Neuronal stem cell (in vitro differentiated cells): ENCODE data around the gene ZNHIT2.
A peak's percentile ranks its signal among the peaks of the same experiment; 100 is the strongest.

Experiments used
- DNase-seq: peaks from one replicate; pipeline ENCODE4 v3.0.0-alpha.2; 2013; ENCODE audit warnings: low spot score
- H2AFZ ChIP-seq: one replicate; pipeline ENCODE4 v1.6.1; 2013; ENCODE audit warnings: mild to moderate bottlenecking, low read length, inconsistent platforms
- H2AK5ac ChIP-seq: 2 replicates; pipeline ENCODE4 v1.6.1; 2013; ENCODE audit warnings: low read depth, mild to moderate bottlenecking, inconsistent platforms, low read length, moderate library complexity, mixed read lengths
- H2BK120ac ChIP-seq: 2 replicates; pipeline ENCODE4 v1.6.1; 2013; ENCODE audit warnings: low read depth, mild to moderate bottlenecking, inconsistent platforms, low read length, moderate library complexity, mixed read lengths
- H2BK12ac ChIP-seq: one replicate; pipeline ENCODE4 v1.6.1; 2013; ENCODE audit warnings: low read length, inconsistent platforms
- H2BK15ac ChIP-seq: 2 replicates; pipeline ENCODE4 v1.6.1; 2013; ENCODE audit warnings: mild to moderate bottlenecking, low read length, inconsistent platforms, mixed read lengths
- H2BK5ac ChIP-seq: one replicate; pipeline ENCODE4 v1.6.1; 2013; ENCODE audit warnings: inconsistent platforms, mild to moderate bottlenecking, low read length, moderate library complexity
- H3K14ac ChIP-seq: one replicate; pipeline ENCODE4 v1.6.1; 2013; ENCODE audit warnings: low read length, inconsistent platforms
- H3K18ac ChIP-seq: 2 replicates; pipeline ENCODE4 v1.6.1; 2013; ENCODE audit warnings: low read length, inconsistent platforms
- H3K23ac ChIP-seq: 2 replicates; pipeline ENCODE4 v1.6.1; 2013; ENCODE audit warnings: low read depth, mild to moderate bottlenecking, mixed read lengths, low read length, inconsistent platforms; ENCODE audit not compliant: poor library complexity
- H3K27ac ChIP-seq: replicated peaks from 3 replicates; pipeline ENCODE4 v1.5.1; 2013; ENCODE audit warnings: low read length, inconsistent platforms
- H3K27me3 ChIP-seq, 3 experiments: 2 replicates each; pipeline ENCODE4 v1.6.1; 2013; ENCODE audit warnings: low read length in 3 of 3, mild to moderate bottlenecking in 2 of 3, inconsistent platforms in 1 of 3, low read depth in 1 of 3, mixed read lengths in 1 of 3, moderate library complexity in 1 of 3; ENCODE audit not compliant: control insufficient read depth in 3 of 3, insufficient read depth in 3 of 3
- H3K36me3 ChIP-seq, 2 donors: replicated peaks in 1 of 2; 2 replicates each; pipeline ENCODE4 v1.6.1; 2013; ENCODE audit warnings: low read length in 2 of 2; ENCODE audit not compliant: control insufficient read depth in 2 of 2, insufficient read depth in 2 of 2
- H3K4ac ChIP-seq: 2 replicates; pipeline ENCODE4 v1.6.1; 2013; ENCODE audit warnings: inconsistent platforms, mild to moderate bottlenecking, low read length, moderate library complexity
- H3K4me1 ChIP-seq, 2 donors: 1 replicate in 1 of 2; 2 replicates in 1 of 2; pipeline ENCODE4 v1.6.1; 2013; ENCODE audit warnings: low read length in 2 of 2, low read depth in 1 of 2; ENCODE audit not compliant: control insufficient read depth in 2 of 2, insufficient read depth in 1 of 2
- H3K4me2 ChIP-seq: one replicate; pipeline ENCODE4 v1.6.1; 2013; ENCODE audit warnings: mild to moderate bottlenecking, low read length, inconsistent platforms; ENCODE audit not compliant: insufficient read depth, poor library complexity, severe bottlenecking
- H3K4me3 ChIP-seq, 2 donors: 2 replicates each; pipeline ENCODE4 v1.5.1; 2013; ENCODE audit warnings: low read length in 2 of 2, mild to moderate bottlenecking in 2 of 2, inconsistent platforms in 1 of 2, moderate library complexity in 1 of 2
- H3K79me1 ChIP-seq: one replicate; pipeline ENCODE4 v1.6.1; 2013; ENCODE audit warnings: low read depth, mild to moderate bottlenecking, inconsistent platforms, low read length, moderate library complexity
- H3K9ac ChIP-seq: one replicate; pipeline ENCODE4 v1.6.1; 2013; ENCODE audit warnings: mild to moderate bottlenecking, low read depth, low read length, inconsistent platforms; ENCODE audit not compliant: poor library complexity
- H3K9me3 ChIP-seq, 2 donors: replicated peaks in 1 of 2; 2 replicates each; pipeline versions ENCODE3 to v1.6.1; 2013; ENCODE audit warnings: low read length in 2 of 2, mild to moderate bottlenecking in 2 of 2, inconsistent platforms in 1 of 2, low read depth in 1 of 2, mixed read lengths in 1 of 2, moderate library complexity in 1 of 2; ENCODE audit not compliant: control insufficient read depth in 2 of 2, insufficient read depth in 1 of 2
- H4K8ac ChIP-seq: one replicate; pipeline ENCODE4 v1.6.1; 2013; ENCODE audit warnings: low read depth, mild to moderate bottlenecking, inconsistent platforms, low read length, moderate library complexity
- H4K91ac ChIP-seq: one replicate; pipeline ENCODE4 v1.6.1; 2013; ENCODE audit warnings: low read length, low read depth, mild to moderate bottlenecking, inconsistent platforms; ENCODE audit not compliant: poor library complexity
- WGBS, 2 donors: extraction: QIAGEN DNeasy Blood & Tissue Kit; methylation state at CpG; one replicate each; pipeline ENCODE4 v1.1.7; 2013; ENCODE audit warnings: missing lambda C conversion rate in 2 of 2, mixed read lengths in 1 of 2; ENCODE audit not compliant: insufficient read length in 2 of 2, insufficient replicate concordance in 1 of 2; ENCODE audit errors: extremely low coverage in 2 of 2; 5-methylcytosine and 5-hydroxymethylcytosine counted together

Gene ZNHIT2

DNA sequence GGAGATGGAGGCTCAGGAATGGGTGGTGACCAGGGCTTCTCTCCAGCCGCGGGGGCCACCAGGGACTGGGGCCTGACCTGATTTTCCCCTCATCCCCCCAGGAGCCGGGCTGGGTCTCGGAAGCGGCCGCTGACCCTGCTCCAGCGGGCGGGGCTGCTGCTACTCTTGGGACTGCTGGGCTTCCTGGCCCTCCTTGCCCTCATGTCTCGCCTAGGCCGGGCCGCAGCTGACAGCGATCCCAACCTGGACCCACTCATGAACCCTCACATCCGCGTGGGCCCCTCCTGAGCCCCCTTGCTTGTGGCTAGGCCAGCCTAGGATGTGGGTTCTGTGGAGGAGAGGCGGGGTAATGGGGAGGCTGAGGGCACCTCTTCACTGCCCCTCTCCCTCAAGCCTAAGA, 29.7 kb downstream of the ZNHIT2 start:
- H2BK120ac ChIP-seq: no peak overlapping the region
- H2BK15ac ChIP-seq: no peak overlapping the region
- H4K91ac ChIP-seq: no peak overlapping the region
- no peak overlapping the region for H3K9ac ChIP-seq
- no peak overlapping the region for H2AFZ ChIP-seq
- H3K23ac ChIP-seq: no peak overlapping the region
- no peak for DNase-seq
- no peak overlapping the region for H2BK12ac ChIP-seq
- no peaks in the 10 kb centered on the region for H3K79me1 ChIP-seq
- no peak overlapping the region for H3K4me2 ChIP-seq
- H3K4ac ChIP-seq: no peak overlapping the region
- H3K14ac ChIP-seq: no peak overlapping the region
- WGBS, 2 donors: no CpG with 5 or more reads among the region's 15 CpGs
- no peak overlapping the region for H3K27ac ChIP-seq
- H2AK5ac ChIP-seq: no peak overlapping the region
- H2BK5ac ChIP-seq: no peak overlapping the region
- peaks cover 21 to 55% of the 10 kb centered on the region in 2 donors for H3K36me3 ChIP-seq
- H3K4me1 ChIP-seq: peaks cover 4 to 8% of the 10 kb centered on the region in 2 donors
- H3K18ac ChIP-seq: no peak overlapping the region
- H3K27me3 ChIP-seq: no peaks in the 10 kb centered on the region
- no peak overlapping the region for H4K8ac ChIP-seq
- no peak overlapping the region for H3K4me3 ChIP-seq
- no peaks in the 10 kb centered on the region for H3K9me3 ChIP-seq

DNA sequence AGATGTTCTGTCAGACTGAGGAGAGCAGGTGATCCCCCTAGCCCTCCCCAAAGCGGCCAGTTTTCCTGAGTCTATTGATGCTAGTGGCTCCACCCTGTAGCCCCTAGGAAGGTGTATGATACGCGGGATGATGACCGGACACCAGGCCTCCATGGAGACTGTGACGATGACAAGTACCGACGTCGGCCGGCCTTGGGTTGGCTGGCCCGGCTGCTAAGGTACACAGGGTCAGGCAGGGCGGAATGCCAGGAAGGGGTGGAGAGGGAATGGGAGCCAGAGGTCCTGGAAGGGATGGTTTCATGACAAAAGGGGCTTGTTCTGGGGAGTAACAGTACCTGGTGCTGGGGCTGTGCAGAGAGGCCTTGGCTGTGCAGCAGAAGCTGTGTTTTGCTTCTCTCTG, 30.3 kb downstream of the ZNHIT2 start:
- Histone ChIP-seq H3K14ac (no peak overlapping the region), H3K18ac (no peak overlapping the region), H2BK120ac (no peak overlapping the region), H2AK5ac (no peak overlapping the region), H2BK12ac (no peak overlapping the region), H3K27ac (no peak overlapping the region), H2BK15ac (no peak overlapping the region), H4K91ac (no peak overlapping the region), H3K4ac (no peak overlapping the region), H3K27me3 (no peaks in the 10 kb centered on the region), H3K4me3 (peak overlapping the region in 1 of 2 donors; percentile 39), H3K79me1 (no peaks in the 10 kb centered on the region), H3K4me1 (peaks cover 4 to 12% of the 10 kb centered on the region in 2 donors), H3K4me2 (no peak overlapping the region), H3K23ac (no peak overlapping the region), H3K9ac (no peak overlapping the region), H3K9me3 (no peaks in the 10 kb centered on the region), H2BK5ac (no peak overlapping the region), H2AFZ (no peak overlapping the region), H3K36me3 (peaks cover 23 to 59% of the 10 kb centered on the region in 2 donors), H4K8ac (no peak overlapping the region)
- no peak for DNase-seq
- WGBS, 2 donors: no CpG with 5 or more reads among the region's 11 CpGs

DNA sequence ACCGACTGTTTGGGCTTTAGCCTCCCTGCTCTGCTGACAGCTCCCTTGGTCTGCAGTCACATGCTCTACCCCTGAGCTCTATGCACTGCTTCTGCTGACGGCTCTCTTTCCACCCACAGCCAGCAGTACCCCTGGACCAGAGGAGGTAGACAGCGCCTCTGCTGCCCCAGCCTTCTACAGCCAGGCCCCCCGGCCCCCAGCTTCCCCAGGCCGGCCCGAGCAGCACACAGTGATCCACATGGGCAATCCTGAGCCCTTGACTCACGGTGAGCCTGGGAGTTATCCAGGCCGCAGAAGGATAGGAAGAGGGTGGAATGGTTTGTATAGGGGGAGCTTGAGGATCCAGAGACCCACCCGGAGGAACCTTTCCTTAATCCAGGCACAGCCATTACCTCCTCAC, 30.7 kb downstream of the ZNHIT2 start:
- no peaks in the 10 kb centered on the region for H3K79me1 ChIP-seq
- no peak overlapping the region for H3K18ac ChIP-seq
- no peak overlapping the region for H2AFZ ChIP-seq
- H2BK5ac ChIP-seq: no peak overlapping the region
- no peak overlapping the region for H3K9ac ChIP-seq
- H3K4ac ChIP-seq: no peak overlapping the region
- H3K4me2 ChIP-seq: no peak overlapping the region
- H4K8ac ChIP-seq: no peak overlapping the region
- H3K14ac ChIP-seq: no peak overlapping the region
- no peaks in the 10 kb centered on the region for H3K9me3 ChIP-seq
- no peak overlapping the region for H2BK12ac ChIP-seq
- no peak overlapping the region for H2BK120ac ChIP-seq
- peaks cover 25 to 63% of the 10 kb centered on the region in 2 donors for H3K36me3 ChIP-seq
- WGBS, 2 donors: no CpG with 5 or more reads among the region's 9 CpGs
- H2AK5ac ChIP-seq: no peak overlapping the region
- no peak overlapping the region for H3K4me3 ChIP-seq
- H2BK15ac ChIP-seq: no peak overlapping the region
- H3K4me1 ChIP-seq: peaks cover 4 to 12% of the 10 kb centered on the region in 2 donors
- no peak for DNase-seq
- no peak overlapping the region for H4K91ac ChIP-seq
- no peak overlapping the region for H3K27ac ChIP-seq
- no peaks in the 10 kb centered on the region for H3K27me3 ChIP-seq
- H3K23ac ChIP-seq: no peak overlapping the region

DNA sequence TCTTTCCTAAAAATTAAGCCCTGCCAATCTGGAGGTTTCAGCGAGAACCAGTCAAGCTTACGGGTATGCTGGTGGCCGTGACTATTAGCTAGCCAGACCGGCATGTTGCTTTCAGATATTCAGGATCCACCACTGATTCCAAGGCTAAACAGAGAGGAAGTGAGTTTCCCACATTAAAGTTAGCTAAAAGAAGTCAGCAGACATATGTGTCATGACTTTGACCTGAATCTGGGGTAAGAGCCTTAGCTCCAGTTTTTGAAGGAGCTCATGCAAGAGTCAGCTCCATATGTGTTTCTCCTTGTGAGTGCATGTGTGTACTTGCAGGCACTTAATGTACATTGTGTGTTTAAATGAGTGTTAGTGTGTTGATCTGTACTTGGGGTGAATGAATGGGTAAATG, 32.1 kb downstream of the ZNHIT2 start:
- Histone ChIP-seq H2BK5ac (no peak overlapping the region), H3K9me3 (no peaks in the 10 kb centered on the region), H3K4me2 (no peak overlapping the region), H3K18ac (no peak overlapping the region), H2BK120ac (no peak overlapping the region), H3K4me1 (peaks cover 4 to 12% of the 10 kb centered on the region in 2 donors), H2BK12ac (no peak overlapping the region), H4K91ac (no peak overlapping the region), H3K4ac (no peak overlapping the region), H3K4me3 (peak overlapping the region in 1 of 2 donors; percentile 18), H3K23ac (no peak overlapping the region), H3K9ac (no peak overlapping the region), H2AK5ac (no peak overlapping the region), H3K36me3 (peaks cover 33 to 73% of the 10 kb centered on the region in 2 donors), H3K27ac (no peak overlapping the region), H3K14ac (no peak overlapping the region), H3K79me1 (peaks cover 5% of the 10 kb centered on the region), H3K27me3 (no peaks in the 10 kb centered on the region), H2BK15ac (no peak overlapping the region), H2AFZ (no peak overlapping the region), H4K8ac (no peak overlapping the region)
- no peak for DNase-seq
- WGBS, 2 donors: no CpG with 5 or more reads among the region's 4 CpGs
